SU-DHL-6 (cell line): ENCODE data around the gene PARP1.

Experiments
- H2AFZ ChIP-seq: fragments of 200-600 bp; sonication (generic); 2 replicates; pipeline ENCODE4 v1.6.1; 2014; ENCODE audit warnings: low read depth, mild to moderate bottlenecking, moderate library complexity, mixed read lengths, antibody characterized with exemption, low read length; ENCODE audit not compliant: severe bottlenecking
- H3F3A ChIP-seq: fragments of 200-600 bp; shearing (Covaris generic); 2 replicates; pipeline ENCODE4 v1.6.0; 2016; ENCODE audit warnings: antibody characterized with exemption, mild to moderate bottlenecking; ENCODE audit not compliant: insufficient read depth
- H3K27ac ChIP-seq: fragments of 200-600 bp; sonication (generic); 2 replicates; pipeline ENCODE4 v1.5.1; 2016; ENCODE audit warnings: low read depth, mild to moderate bottlenecking, low read length, moderate library complexity, mixed read lengths
- H3K27me3 ChIP-seq: fragments of 200-600 bp; sonication (generic), shearing (Covaris generic); 2 replicates; pipeline ENCODE4 v1.6.0; 2014; ENCODE audit warnings: mild to moderate bottlenecking, low read length
- H3K36me3 ChIP-seq: fragments of 200-600 bp; sonication (generic); 2 replicates; pipeline ENCODE4 v1.6.1; 2014; ENCODE audit warnings: mild to moderate bottlenecking, low read length, mixed read lengths
- H3K4me2 ChIP-seq: fragments of 300-600, 200-600 bp; shearing (Covaris generic), sonication (generic); 2 replicates; pipeline ENCODE4 v1.6.0; 2014; ENCODE audit warnings: low read length, low read depth, mild to moderate bottlenecking; ENCODE audit not compliant: poor library complexity, severe bottlenecking
- H3K4me3 ChIP-seq: fragments of 200-600 bp; sonication (generic); 2 replicates; pipeline ENCODE4 v1.5.1; 2014; ENCODE audit warnings: antibody characterized with exemption, low read length, mild to moderate bottlenecking, mixed read lengths; ENCODE audit not compliant: insufficient read depth, poor library complexity, severe bottlenecking
- H3K79me2 ChIP-seq: fragments of 200-600 bp; sonication (generic); 2 replicates; pipeline ENCODE4 v1.6.1; 2014; ENCODE audit warnings: mild to moderate bottlenecking, low read length, moderate library complexity; ENCODE audit not compliant: insufficient read depth
- H3K9ac ChIP-seq: fragments of 200-600 bp; sonication (generic); 2 replicates; pipeline ENCODE4 v1.7.0; 2014; ENCODE audit warnings: mild to moderate bottlenecking, low read length
- H3K9me2 ChIP-seq: fragments of 200-600 bp; sonication (generic); replicated peaks from 2 replicates; pipeline ENCODE4 v1.6.1; 2014; ENCODE audit warnings: low read length; ENCODE audit not compliant: insufficient read depth
- H3K9me3 ChIP-seq: fragments of 200-600 bp; sonication (generic); 2 replicates; pipeline ENCODE4 v1.6.1; 2014; ENCODE audit warnings: low read length, mixed read lengths; ENCODE audit not compliant: insufficient read depth
- H4K20me1 ChIP-seq: fragments of 200-600 bp; sonication (generic); 2 replicates; pipeline ENCODE4 v1.6.1; 2014; ENCODE audit warnings: low read depth, mild to moderate bottlenecking, antibody characterized with exemption, low read length, moderate library complexity, mixed read lengths
- EZH2phosphoT487 ChIP-seq: fragments of 200-600 bp; sonication (generic), shearing (Covaris generic); conservative IDR thresholded peaks from 2 replicates; pipeline ENCODE4 v1.6.1; 2018; ENCODE audit warnings: mild to moderate bottlenecking, antibody characterized with exemption, low read length, moderate library complexity, mixed read lengths
- TF ChIP-seq, protein P1 (sequence below): fragments of 200-600 bp; sonication (generic); IDR thresholded peaks from one replicate; pipeline ENCODE4 v1.5.1; 2017; ENCODE audit warnings: antibody characterized with exemption, mild to moderate bottlenecking, low read length, moderate library complexity; ENCODE audit not compliant: insufficient read depth, poor library complexity, severe bottlenecking

The PARP1 gene

GRCh38 chr1:226337276-226337875 is 70.5 kb downstream of the PARP1 start:
- Histone ChIP-seq H3K4me3 (no peak overlapping the region), H3F3A (peaks cover 3% of the 10 kb centered on the region; the same call in 1 of the 2 replicates), H3K79me2 (no peaks in the 10 kb centered on the region), H4K20me1 (no peaks in the 10 kb centered on the region), H3K9me2 (no peaks in the 10 kb centered on the region), H3K27me3 (no peaks in the 10 kb centered on the region), H2AFZ (peak overlapping the region; percentile 5), H3K36me3 (no peaks in the 10 kb centered on the region), H3K27ac (no peak overlapping the region), H3K9ac (no peak overlapping the region), H3K9me3 (peaks cover 3% of the 10 kb centered on the region; the same call in 1 of the 2 replicates), H3K4me2 (no peak overlapping the region)
- TF ChIP-seq EZH2phosphoT487, result no peak
- TF ChIP-seq, protein P1, sequence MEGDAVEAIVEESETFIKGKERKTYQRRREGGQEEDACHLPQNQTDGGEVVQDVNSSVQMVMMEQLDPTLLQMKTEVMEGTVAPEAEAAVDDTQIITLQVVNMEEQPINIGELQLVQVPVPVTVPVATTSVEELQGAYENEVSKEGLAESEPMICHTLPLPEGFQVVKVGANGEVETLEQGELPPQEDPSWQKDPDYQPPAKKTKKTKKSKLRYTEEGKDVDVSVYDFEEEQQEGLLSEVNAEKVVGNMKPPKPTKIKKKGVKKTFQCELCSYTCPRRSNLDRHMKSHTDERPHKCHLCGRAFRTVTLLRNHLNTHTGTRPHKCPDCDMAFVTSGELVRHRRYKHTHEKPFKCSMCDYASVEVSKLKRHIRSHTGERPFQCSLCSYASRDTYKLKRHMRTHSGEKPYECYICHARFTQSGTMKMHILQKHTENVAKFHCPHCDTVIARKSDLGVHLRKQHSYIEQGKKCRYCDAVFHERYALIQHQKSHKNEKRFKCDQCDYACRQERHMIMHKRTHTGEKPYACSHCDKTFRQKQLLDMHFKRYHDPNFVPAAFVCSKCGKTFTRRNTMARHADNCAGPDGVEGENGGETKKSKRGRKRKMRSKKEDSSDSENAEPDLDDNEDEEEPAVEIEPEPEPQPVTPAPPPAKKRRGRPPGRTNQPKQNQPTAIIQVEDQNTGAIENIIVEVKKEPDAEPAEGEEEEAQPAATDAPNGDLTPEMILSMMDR, result no peak

GRCh38 chr1:226335661-226336060 is 72.2 kb downstream of the PARP1 start:
- no peaks in the 10 kb centered on the region for H3K79me2 ChIP-seq
- TF ChIP-seq EZH2phosphoT487, result no peak
- TF ChIP-seq, protein P1, result no peak
- no peaks in the 10 kb centered on the region for H4K20me1 ChIP-seq
- H3K9ac ChIP-seq, result no peak overlapping the region
- H3K4me2 ChIP-seq, result no peak overlapping the region
- no peaks in the 10 kb centered on the region for H3K36me3 ChIP-seq
- no peaks in the 10 kb centered on the region for H3K9me2 ChIP-seq
- H3K4me3 ChIP-seq, result no peak overlapping the region
- no peaks in the 10 kb centered on the region for H3K27me3 ChIP-seq
- peaks cover 8% of the 10 kb centered on the region for H3F3A ChIP-seq
- H3K9me3 ChIP-seq, result peaks cover 3% of the 10 kb centered on the region; the same call in 1 of the 2 replicates
- H3K27ac ChIP-seq, result no peak overlapping the region
- no peak overlapping the region for H2AFZ ChIP-seq

- Histone ChIP-seq H3K9me2 (no peaks in the 10 kb centered on the region), H3K27me3 (no peaks in the 10 kb centered on the region), H3K36me3 (no peaks in the 10 kb centered on the region), H3K79me2 (no peaks in the 10 kb centered on the region), H3K9me3 (no peaks in the 10 kb centered on the region), H2AFZ (peak overlapping the region; percentile 90), H3K9ac (peak overlapping the region; percentile 33), H4K20me1 (no peaks in the 10 kb centered on the region), H3F3A (peaks cover 8% of the 10 kb centered on the region), H3K4me2 (peak overlapping the region; percentile 78), H3K4me3 (peak overlapping the region; percentile 30), H3K27ac (no peak overlapping the region; the same call in 1 of the 2 replicates)
- TF ChIP-seq, protein P1, result no peak
- TF ChIP-seq EZH2phosphoT487, result no peak
Observed at GRCh38 chr1:226332947-226333346, 74.9 kb downstream of the PARP1 start.
